Upper lobe of left lung (tissue), 6 donors: Measurements from ENCODE around the gene CDC45. TPM values are rescaled to one million over a fixed set of nuclear protein-coding genes. Genes with fewer than 3 reads are reported as not detected.

Experiments used
- total RNA-seq, 6 donors: library from RNA; depleted of rRNA in 4 of 6; stranded (reverse); fragments of >200 nt in 4 of 6; gene quantifications; one replicate each; pipeline versions ENCODE4 v1.1.0 to v1.2.1, GENCODE V29; 2016 to 2021
- donor health status: DM: no; HTN: no; CAD: no; lungs with moderate emphysema.
- donor health status: DM: no; HTN: yes; CAD: no; lungs with severe emphysema.

Gene CDC45
- total RNA-seq, 6 donors from 2014 or later = 0.44 to 3.2 (median 1.8) TPM; not detected in 1

Other genes starting within 250 kb of the CDC45 start
- gene CLTCL1, start 188.2 kb upstream of the CDC45 start, total RNA-seq = 10 to 100 TPM in 1 of 6 donors, 1 to 10 TPM in 5; 3.0 to 14.7 (median 6.0) TPM
- gene HIRA, start 48.2 kb upstream of the CDC45 start, total RNA-seq = 10 to 100 TPM in 5 of 6 donors, 1 to 10 TPM in 1; 9.9 to 27.5 (median 22.1) TPM
- gene MRPL40, start 47.4 kb upstream of the CDC45 start, total RNA-seq = 10 to 100 TPM; 18.9 to 27.3 (median 22.9) TPM
- gene C22orf39, start 32.2 kb upstream of the CDC45 start, total RNA-seq = 10 to 100 TPM; 29.1 to 48.6 (median 43.6) TPM
- gene UFD1, start 727 bp upstream of the CDC45 start, total RNA-seq = 10 to 100 TPM; 21.0 to 52.1 (median 29.1) TPM
- 100 to 1,000 TPM in 5 of 6 donors, 10 to 100 TPM in 1; 70.2 to 726 (median 229) TPM for gene CLDN5, start 44.5 kb downstream of the CDC45 start, total RNA-seq
- 10 to 100 TPM in 5 of 6 donors, 1 to 10 TPM in 1; 6.0 to 30.0 (median 17.1) TPM for gene SEPTIN5, start 234.6 kb downstream of the CDC45 start, total RNA-seq
- gene GP1BB, start 243.6 kb downstream of the CDC45 start, total RNA-seq = 10 to 100 TPM in 1 of 6 donors, 1 to 10 TPM in 5; 1.5 to 23.7 (median 6.6) TPM